Endothelial cell of umbilical vein (primary cell): ENCODE results near the gene ADCY3. TPM values are rescaled to one million over a fixed set of nuclear protein-coding genes. Genes with fewer than 3 reads are reported as not detected.

ENCODE experiments used
- BruUV-seq: library from RNA; stranded (reverse); fragments of 400-500 nt; replicated peaks from 2 replicates; lab custom pipeline; 2021; lab: Mats Ljungman, UMichigan
- CTCF ChIA-PET: fragments of 300-600, 350-600 bp; sonication (Branson Sonifier 250); formaldehyde crosslinking; loops from one replicate; lab custom pipeline; 2021; ENCODE audit warnings: antibody characterized with exemption, inconsistent platforms; lab: Charles Lee
- POLR2A ChIA-PET: fragments of 300-600, 350-600 bp; sonication (Branson Sonifier 250); formaldehyde crosslinking; loops from one replicate; lab custom pipeline; 2021; ENCODE audit warnings: antibody characterized with exemption, inconsistent platforms; lab: Charles Lee
- DNase-seq: peaks from one replicate; pipeline ENCODE4 v3.0.0-alpha.2; 2011; ENCODE audit warnings: low read depth, low spot score
- FAIRE-seq: peaks from 2 replicates; lab custom pipeline; 2011; peaks lifted over from hg19 to GRCh38; lab: Jason Lieb, UNC
- H2AFZ ChIP-seq: 2 replicates; pipeline ENCODE4 v1.6.0; 2012; ENCODE audit warnings: low read depth, low read length, control low read depth, inconsistent platforms
- H3K27ac ChIP-seq: 2 replicates; pipeline ENCODE4 v1.5.1; 2011; ENCODE audit warnings: low read depth, mild to moderate bottlenecking, control low read depth, low read length, moderate library complexity; ENCODE audit not compliant: insufficient read depth
- H3K27me3 ChIP-seq, 2 experiments: 2 replicates each; pipeline versions ENCODE4 v1.6.0 to v1.6.1; 2011; ENCODE audit warnings: low read length in 2 of 2, mixed read lengths in 1 of 2; ENCODE audit not compliant: control insufficient read depth in 2 of 2, insufficient read depth in 2 of 2
- H3K36me3 ChIP-seq, 2 experiments: 2 replicates in 1 of 2; 3 replicates in 1 of 2; pipeline ENCODE4 v1.5.1; 2011; ENCODE audit warnings: low read length in 2 of 2, mild to moderate bottlenecking in 1 of 2, moderate library complexity in 1 of 2; ENCODE audit not compliant: control insufficient read depth in 2 of 2, insufficient read depth in 2 of 2; ENCODE audit errors: extremely low read depth in 1 of 2
- H3K4me1 ChIP-seq: 3 replicates; pipeline ENCODE4 v1.5.1; 2011; ENCODE audit warnings: mild to moderate bottlenecking, low read length; ENCODE audit not compliant: control insufficient read depth, insufficient read depth; ENCODE audit errors: extremely low read depth
- H3K4me2 ChIP-seq: 2 replicates; pipeline ENCODE4 v1.6.1; 2011; ENCODE audit warnings: low read length, control low read depth, mixed read lengths; ENCODE audit not compliant: insufficient read depth
- H3K4me3 ChIP-seq, 3 experiments: fragments of 200-600 bp in 1 of 3; sonication (generic), shearing (Covaris generic) in 1 of 3; replicated peaks in 1 of 3; 2 replicates each; pipeline ENCODE4 v1.5.1; 2011 to 2016; ENCODE audit warnings: control low read depth in 3 of 3, low read length in 3 of 3, mild to moderate bottlenecking in 2 of 3, inconsistent platforms in 1 of 3, low read depth in 1 of 3, moderate library complexity in 1 of 3; ENCODE audit not compliant: insufficient read depth in 1 of 3
- H3K79me2 ChIP-seq: 2 replicates; pipeline ENCODE4 v1.6.0; 2012; ENCODE audit warnings: low read length, inconsistent platforms; ENCODE audit not compliant: control insufficient read depth, insufficient read depth
- H3K9ac ChIP-seq: replicated peaks from 2 replicates; pipeline ENCODE3; 2011; ENCODE audit warnings: low read length, control low read depth; ENCODE audit not compliant: insufficient read depth; ENCODE audit errors: extremely low read depth
- H3K9me1 ChIP-seq: replicated peaks from 3 replicates; pipeline ENCODE4 v1.6.0; 2011; ENCODE audit warnings: mild to moderate bottlenecking, low read length; ENCODE audit not compliant: control insufficient read depth, insufficient read depth; ENCODE audit errors: extremely low read depth
- H3K9me3 ChIP-seq: replicated peaks from 2 replicates; pipeline ENCODE4 v1.5.1; 2012; ENCODE audit warnings: low read length, inconsistent platforms; ENCODE audit not compliant: control insufficient read depth, insufficient read depth
- H4K20me1 ChIP-seq: replicated peaks from 2 replicates; pipeline ENCODE3; 2011; ENCODE audit warnings: mild to moderate bottlenecking, low read length; ENCODE audit not compliant: control insufficient read depth, insufficient read depth; ENCODE audit errors: extremely low read depth
- CTCF ChIP-seq, 2 donors: IDR thresholded peaks; 1 replicate in 1 of 2; 2 replicates in 1 of 2; pipeline ENCODE4 v1.5.1; 2011; ENCODE audit warnings: low read length in 2 of 2, mild to moderate bottlenecking in 2 of 2, moderate library complexity in 2 of 2, control low read depth in 1 of 2, inconsistent platforms in 1 of 2, low read depth in 1 of 2; ENCODE audit not compliant: insufficient read depth in 1 of 2; ENCODE audit errors: extremely low read depth in 1 of 2
- EZH2 ChIP-seq: IDR thresholded peaks from 2 replicates; pipeline ENCODE4 v1.6.1; 2012; ENCODE audit warnings: borderline replicate concordance, low read depth, mild to moderate bottlenecking, moderate library complexity, low read length, inconsistent platforms; ENCODE audit not compliant: severe bottlenecking
- FOS ChIP-seq: IDR thresholded peaks from 2 replicates; pipeline ENCODE4 v1.6.1; 2011; ENCODE audit warnings: mild to moderate bottlenecking, low read length, moderate library complexity, borderline replicate concordance; ENCODE audit not compliant: insufficient read depth
- GATA2 ChIP-seq: IDR thresholded peaks from 2 replicates; pipeline ENCODE4 v1.7.0; 2011; ENCODE audit warnings: low read depth, mild to moderate bottlenecking, moderate library complexity, mixed read lengths, low read length; ENCODE audit not compliant: insufficient read length, insufficient read depth
- JUN ChIP-seq: IDR thresholded peaks from 2 replicates; pipeline ENCODE4 v1.6.1; 2011; ENCODE audit warnings: borderline replicate concordance, low read depth; ENCODE audit not compliant: insufficient read length, insufficient read depth
- MYC ChIP-seq: IDR thresholded peaks from one replicate; pipeline ENCODE4 v1.6.1; 2011; ENCODE audit warnings: mild to moderate bottlenecking, low read depth, low read length
- POLR2A ChIP-seq: IDR thresholded peaks from 2 replicates; pipeline ENCODE4 v1.6.1; 2012; ENCODE audit warnings: low read depth, mild to moderate bottlenecking, control low read depth, low read length
- POLR2AphosphoS5 ChIP-seq: IDR thresholded peaks from 2 replicates; pipeline ENCODE4 v1.6.1; 2012; ENCODE audit warnings: low read depth, mild to moderate bottlenecking, control low read depth, low read length, moderate library complexity; ENCODE audit not compliant: insufficient read depth
- dilution Hi-C: fragments of 300-500 bp; cut with MboI; formaldehyde crosslinking; loops from one replicate; pipeline ENCODE4 v1.15.0; 2019; ENCODE audit warnings: low sequenced_read_pairs; ENCODE audit not compliant: extremely low pct_ligation_motif_present
- intact Hi-C: fragments of 100-400 bp; cut with micrococcal nuclease; formaldehyde crosslinking; loops from one replicate; pipeline ENCODE4 v1.10.0; 2022
- polyA plus RNA-seq, 4 experiments: library from polyadenylated mRNA; depleted of rRNA in 3 of 4; stranded (reverse) in 3 of 4; unstranded in 1 of 4; fragments of >200 nt; gene quantifications; 2 replicates each; pipeline versions ENCODE4 v1.2.1 to v1.2.3, GENCODE V29; 2011 to 2012; ENCODE audit warnings: missing spikeins in 1 of 4
- total RNA-seq: library from RNA; stranded (reverse); gene quantifications from 2 replicates; pipeline ENCODE4 v1.2.3, GENCODE V29; 2021
- TF ChIP-seq, protein P1 (sequence below): IDR thresholded peaks from 2 replicates; pipeline ENCODE4 v1.6.1; 2011; ENCODE audit not compliant: insufficient read depth, insufficient read length

The ADCY3 gene
- total and polyA plus RNA-seq, 2 donors (not counting 3 experiments of a cell fraction or from before 2014, with no cell fraction given) = 54.0 to 61.3 TPM

DNA sequence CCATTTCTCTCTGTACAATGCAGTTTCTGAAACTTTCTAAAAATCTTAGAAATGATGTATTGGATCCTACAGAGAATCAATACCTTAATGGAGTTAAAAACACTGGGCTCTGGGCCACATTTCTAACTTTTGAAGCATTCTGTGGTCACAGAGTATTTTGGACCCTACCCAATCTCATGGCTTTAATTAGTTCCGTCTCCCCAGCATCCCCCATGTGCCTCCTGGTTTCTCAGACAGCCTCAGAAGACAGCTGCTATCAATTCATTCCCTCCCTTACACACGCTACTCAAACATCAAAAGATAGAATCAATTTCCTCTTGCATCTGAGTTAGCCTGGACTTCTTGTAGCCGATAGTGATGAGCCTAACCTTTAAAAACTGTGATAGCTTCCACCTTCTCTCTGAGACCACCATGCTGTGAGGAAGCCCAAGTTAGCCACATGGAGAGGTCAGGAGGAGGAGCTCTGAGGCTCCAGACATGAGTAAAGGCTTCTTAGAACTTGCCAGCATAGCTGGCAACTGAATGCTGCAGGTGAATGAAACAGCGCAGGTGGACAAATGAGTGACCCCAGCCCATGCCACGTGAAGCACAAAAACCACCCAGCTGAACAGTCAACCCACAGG lies 10.4 kb downstream of the ADCY3 start:
- Histone ChIP-seq H3K9me3 (no peaks in the 10 kb centered on the region), H3K4me2 (no peak overlapping the region), H3K27ac (no peak overlapping the region), H3K36me3 (no peaks in the 10 kb centered on the region), H3K9ac (no peak overlapping the region), H3K9me1 (no peaks in the 10 kb centered on the region), H3K4me1 (no peaks in the 10 kb centered on the region), H4K20me1 (no peaks in the 10 kb centered on the region), H3K79me2 (no peaks in the 10 kb centered on the region), H3K27me3 (no peaks in the 10 kb centered on the region), H3K4me3 (no peak overlapping the region), H2AFZ (no peak overlapping the region)
- CTCF ChIA-PET = interaction anchor here (0.5 to 1.1 kb wide), 2 partner anchors 9 to 31 kb away, joined by 3 to 5 read pairs; no protein-coding TSS in a partner anchor
- TF ChIP-seq JUN = no peak
- TF ChIP-seq FOS = no peak
- no peak for TF ChIP-seq CTCF (IDR thresholded peaks at IDR 0.05; ENCODE audit: extremely low read depth in 1 of 2, insufficient read depth in 1 of 2, low read depth in 1 of 2, low read length in 2 of 2)
- no peak for TF ChIP-seq GATA2
- no peak for TF ChIP-seq POLR2AphosphoS5
- TF ChIP-seq, protein P1, sequence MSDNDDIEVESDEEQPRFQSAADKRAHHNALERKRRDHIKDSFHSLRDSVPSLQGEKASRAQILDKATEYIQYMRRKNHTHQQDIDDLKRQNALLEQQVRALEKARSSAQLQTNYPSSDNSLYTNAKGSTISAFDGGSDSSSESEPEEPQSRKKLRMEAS = no peak
- no peak for TF ChIP-seq EZH2
- TF ChIP-seq POLR2A = no peak
- no peak for TF ChIP-seq MYC
- DNase-seq = no peak
- BruUV-seq = no TSS peak
- FAIRE-seq = no peak
- dilution Hi-C loops (no loop called here), intact Hi-C loops (no loop called here)
- POLR2A ChIA-PET = no interaction called here
